Activated T-helper 1 cell treated with Interleukin-2 at 50 U/mL for 16 hours (primary cell): Measurements from ENCODE around the gene SGMS1.
"Not testable (repeated sequence)": the region's sequence is repeated elsewhere in the genome, so short reads cannot be mapped to it uniquely, and the experiment has no call there.

Source experiments
- DNase-seq: peaks from one replicate; pipeline ENCODE4 v3.0.0-alpha.2; 2020; ENCODE audit warnings: low read depth

SGMS1 gene

GRCh38 chr10:50536617-50537240 lies 87.0 kb downstream of the SGMS1 start:
- no peak for DNase-seq

DNA sequence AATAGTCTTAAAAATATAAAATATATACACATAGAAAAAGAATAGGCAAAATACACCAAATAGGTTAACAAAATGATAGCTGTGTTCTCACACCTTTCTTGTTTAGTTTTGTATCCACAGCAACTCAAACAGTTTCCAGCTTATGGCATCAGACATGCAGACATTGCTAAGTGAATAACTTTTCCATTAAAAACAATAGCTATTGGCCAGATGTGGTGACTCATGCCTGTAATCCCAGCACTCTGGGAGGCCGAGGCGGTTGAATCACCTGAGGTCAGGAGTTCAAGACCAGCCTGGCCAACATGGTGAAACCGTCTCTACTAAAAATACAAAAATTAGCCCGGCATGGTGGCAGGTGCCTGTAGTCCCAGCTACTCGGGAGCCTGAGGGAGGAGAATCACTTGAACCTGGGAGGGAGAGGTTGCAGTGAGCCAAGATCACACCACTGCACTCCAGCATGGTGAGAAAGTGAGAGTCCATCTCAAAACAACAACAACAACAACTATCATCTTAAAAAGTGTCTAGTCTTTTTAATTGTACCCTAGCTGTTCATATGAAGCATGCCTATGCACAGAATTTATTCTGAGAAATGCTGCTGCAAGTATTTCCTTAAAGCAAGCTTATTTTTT lies 88.9 kb downstream of the SGMS1 start:
- DNase-seq, result not testable (repeated sequence)

- no peak for DNase-seq
These were observed 90.5 kb downstream of the SGMS1 start for GRCh38 chr10:50533296-50533695.

GRCh38 chr10:50531388-50532077 lies 92.2 kb downstream of the SGMS1 start:
- no peak for DNase-seq

DNA sequence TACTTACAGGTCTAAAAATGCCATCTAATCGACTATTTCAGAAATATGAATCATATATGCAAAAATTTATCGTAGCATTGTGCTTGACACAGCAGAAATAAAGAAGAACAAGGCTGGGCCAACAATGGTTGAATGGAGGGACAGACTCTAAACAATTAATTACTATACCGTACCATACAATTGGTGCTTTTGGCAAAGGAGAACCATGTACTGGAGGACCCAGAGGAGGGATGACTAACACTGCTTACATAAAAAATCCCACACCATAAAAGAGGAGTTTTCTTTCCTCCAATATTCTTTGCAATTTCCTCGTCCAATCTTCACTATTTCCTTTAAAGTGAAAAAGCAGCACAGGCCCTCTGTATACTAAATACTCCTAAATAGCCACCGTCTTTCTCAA lies 94.1 kb downstream of the SGMS1 start:
- no peak for DNase-seq

- no peak for DNase-seq
These were observed 95.5 kb downstream of the SGMS1 start for GRCh38 chr10:50528206-50528605.

DNA sequence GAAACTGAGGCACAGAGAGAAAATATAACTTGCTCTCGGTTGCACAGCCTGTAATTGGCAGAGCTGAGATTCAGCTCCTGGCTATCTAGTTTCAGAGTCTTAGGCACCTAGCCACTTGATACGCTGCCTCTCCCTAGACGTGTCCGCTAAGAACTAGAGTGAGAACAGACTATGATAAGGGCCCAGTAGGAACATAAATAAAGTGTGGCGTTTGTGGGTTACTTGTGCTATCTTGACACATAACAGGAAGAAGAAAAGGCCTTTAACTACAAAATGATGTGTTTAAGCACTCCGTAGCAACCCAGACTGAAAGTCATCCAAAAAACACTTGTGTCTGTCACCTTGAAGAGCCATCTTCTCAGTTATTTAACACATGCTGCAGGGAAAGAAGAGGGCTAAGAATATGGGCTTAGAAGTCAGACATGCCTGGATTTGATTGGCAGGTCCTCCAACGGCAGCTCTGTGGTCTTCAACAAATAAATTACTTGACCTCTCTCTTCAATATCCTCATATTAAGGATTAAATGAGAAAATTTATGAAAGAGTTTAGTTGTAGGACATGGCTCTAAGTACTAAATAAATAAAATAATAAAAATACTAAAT lies 96.2 kb downstream of the SGMS1 start:
- DNase-seq, result no peak

DNA sequence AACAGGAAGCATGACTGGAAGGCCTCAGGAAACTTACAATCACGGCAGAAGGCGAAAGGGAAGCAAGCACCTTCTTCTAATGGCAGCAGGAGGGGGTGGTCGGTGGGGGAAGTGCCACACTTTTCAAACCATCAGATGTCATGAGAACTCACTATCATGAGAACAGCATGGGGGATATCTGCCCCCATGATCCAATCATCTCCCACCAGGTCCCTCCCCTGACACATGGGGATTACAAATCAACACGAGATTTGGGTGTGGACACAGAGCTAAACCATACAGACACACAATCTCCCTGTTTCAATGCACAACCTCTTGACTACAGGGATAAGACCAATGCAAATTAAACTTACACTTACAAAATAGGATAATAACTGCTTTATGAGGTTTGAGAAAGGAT lies 97.6 kb downstream of the SGMS1 start:
- no peak for DNase-seq

DNA sequence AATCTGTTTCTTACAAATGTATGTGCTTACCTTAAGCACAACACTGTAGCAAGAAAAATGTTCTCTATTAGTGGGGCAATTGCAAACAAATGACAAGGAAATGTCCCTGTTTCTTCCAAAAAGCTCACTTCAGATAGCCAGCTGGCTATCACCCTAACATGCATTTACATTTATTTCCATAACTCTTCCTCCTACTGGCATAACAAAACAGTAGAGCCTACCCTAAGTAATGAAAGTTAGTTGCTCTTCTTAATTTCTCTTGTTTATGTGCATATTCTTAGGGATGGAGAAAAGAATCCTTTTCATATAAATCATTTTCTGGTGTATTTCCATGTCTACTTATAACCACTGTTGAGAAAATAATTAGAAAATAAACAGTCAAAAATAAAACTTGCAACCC lies 100.4 kb downstream of the SGMS1 start:
- no peak for DNase-seq

DNA sequence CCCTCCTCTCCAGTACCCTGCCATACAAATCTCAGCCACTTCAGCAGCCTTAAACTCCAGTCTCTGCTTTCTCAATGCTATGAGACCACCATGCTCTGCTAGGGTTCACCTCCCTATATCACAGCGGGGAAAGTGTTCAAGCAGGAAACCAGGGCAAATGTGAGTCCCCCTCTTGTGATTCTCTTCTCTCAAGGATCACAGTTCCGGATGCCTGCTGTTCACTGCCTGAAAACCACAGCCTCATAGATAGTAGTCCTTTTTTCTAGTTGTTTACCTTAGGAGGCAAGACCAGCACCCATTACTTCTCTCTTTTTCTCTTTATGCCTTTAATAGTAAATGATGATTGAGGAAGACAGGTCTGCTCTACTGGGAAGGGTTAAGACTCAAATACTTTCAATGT lies 100.8 kb downstream of the SGMS1 start:
- DNase-seq, result no peak

DNA sequence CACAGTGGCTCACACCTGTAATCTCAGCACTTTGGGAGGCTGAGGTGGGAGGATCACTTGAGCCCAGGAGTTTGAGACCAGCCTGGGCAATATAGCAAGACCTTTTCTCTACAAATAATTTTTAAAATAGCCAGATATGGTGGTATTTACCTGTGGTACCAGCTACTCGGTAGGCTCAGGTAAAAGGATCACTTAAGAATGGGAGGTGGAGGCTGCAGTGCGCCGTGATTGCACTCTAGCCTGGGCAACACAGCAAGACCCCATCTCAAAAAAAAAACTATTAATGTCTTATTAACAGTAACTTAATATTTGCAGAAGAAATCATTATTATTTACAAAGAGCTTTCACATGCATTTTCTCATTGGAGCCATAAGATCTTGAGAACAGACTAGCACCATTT lies 103.6 kb downstream of the SGMS1 start:
- DNase-seq, result no peak

GRCh38 chr10:50517626-50518025 lies 106.1 kb downstream of the SGMS1 start:
- no peak for DNase-seq

- no peak for DNase-seq
These were observed 107.6 kb downstream of the SGMS1 start for GRCh38 chr10:50516171-50516570.

- DNase-seq, result no peak
These were observed 108.3 kb downstream of the SGMS1 start for GRCh38 chr10:50515420-50515819.

DNA sequence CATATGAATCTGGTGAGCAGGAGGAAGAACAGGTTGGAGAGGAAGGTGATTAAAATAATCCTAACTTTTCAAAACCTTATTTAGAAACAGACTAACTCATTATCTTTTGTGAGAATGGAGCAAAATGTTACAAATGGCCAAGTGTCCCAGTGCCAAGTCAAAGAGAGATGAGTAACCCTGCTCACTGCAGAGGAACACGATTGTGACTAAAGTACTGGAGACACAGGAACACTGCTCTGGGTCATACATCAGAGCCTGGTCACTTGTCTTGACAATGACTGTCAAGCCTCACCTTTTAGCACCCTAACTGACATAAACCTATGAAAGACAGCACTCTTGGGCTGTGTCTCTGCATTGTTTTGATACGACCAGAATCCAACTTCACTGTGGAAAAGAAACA lies 108.8 kb downstream of the SGMS1 start:
- DNase-seq, result no peak

DNA sequence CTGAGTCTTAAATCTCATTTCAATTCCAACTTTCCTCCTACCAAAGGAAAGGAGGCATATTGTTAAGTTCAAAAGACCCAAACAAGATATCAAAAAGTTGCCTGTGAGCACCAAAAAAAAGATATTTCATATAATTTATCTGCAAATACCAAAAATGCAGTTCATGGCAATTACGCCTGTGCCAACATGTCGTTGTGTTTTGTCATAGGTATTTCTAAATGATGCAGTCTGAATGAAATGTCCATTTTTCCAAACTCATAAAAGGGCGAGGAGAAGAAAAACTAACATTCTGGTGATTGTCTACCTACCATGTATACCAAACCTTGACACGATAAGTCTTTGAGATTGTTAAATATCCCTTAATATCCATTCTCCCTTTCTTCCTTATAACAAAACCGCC lies 109.8 kb downstream of the SGMS1 start:
- no peak for DNase-seq

- no peak for DNase-seq
These were observed 110.9 kb downstream of the SGMS1 start for GRCh38 chr10:50512743-50513416.

- no peak for DNase-seq
These were observed 111.6 kb downstream of the SGMS1 start for GRCh38 chr10:50512214-50512595.

- DNase-seq, result no peak
These were observed 112.1 kb downstream of the SGMS1 start for GRCh38 chr10:50511492-50512213.

DNA sequence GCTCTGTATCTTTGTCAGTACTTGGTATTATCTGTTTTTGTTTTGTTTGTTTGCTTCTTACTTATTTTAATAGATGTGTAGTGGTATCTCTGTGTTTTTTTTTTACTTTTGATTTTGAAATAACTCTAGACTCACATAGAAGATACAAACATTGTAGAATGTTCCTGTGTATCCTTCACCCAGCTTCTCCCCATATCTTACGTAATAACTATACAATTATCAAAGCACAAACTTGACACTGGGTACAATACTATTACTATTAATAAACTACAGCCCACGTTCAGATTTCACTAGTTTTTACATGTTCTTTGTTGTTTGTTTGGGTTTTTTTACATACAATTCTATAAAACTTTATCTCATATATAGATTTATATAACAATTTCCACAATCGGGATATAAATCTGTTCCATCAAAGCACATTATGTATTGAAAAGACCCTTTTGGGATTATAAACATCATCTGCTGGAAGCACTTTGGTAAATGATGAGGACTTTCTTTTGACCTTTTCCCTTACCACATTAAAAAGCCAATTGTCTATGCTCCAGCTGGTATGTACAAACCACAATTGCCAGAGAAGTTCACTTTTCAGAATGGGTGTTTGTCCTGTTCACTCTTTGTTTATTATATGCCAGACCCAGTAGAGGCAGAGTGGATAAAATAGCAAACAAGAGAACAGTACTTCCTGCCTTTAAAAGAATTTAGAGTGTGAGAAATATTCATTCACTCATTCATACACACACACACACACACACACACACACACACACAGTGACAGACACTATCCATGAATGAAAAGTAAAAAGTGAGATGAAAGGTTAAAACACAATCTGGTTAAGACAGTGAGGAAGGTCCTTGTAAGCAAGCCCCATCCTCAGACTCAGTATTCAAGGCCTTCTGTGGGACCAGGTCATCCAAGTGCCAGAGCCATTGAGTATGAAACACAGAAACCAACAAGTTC lies 113.0 kb downstream of the SGMS1 start:
- no peak for DNase-seq
